NOMO-1 (cell line): ENCODE results near the gene SNED1.

Source experiments
- DNase-seq, 2 experiments: peaks; one replicate each; lab custom pipeline; 2025; ENCODE audit not compliant: unreplicated experiment in 2 of 2; lab: John Stamatoyannopoulos, UW

The SNED1 gene

GRCh38 chr2:241003830-241004564, 5.6 kb downstream of the SNED1 start:
- no peak for DNase-seq

DNA sequence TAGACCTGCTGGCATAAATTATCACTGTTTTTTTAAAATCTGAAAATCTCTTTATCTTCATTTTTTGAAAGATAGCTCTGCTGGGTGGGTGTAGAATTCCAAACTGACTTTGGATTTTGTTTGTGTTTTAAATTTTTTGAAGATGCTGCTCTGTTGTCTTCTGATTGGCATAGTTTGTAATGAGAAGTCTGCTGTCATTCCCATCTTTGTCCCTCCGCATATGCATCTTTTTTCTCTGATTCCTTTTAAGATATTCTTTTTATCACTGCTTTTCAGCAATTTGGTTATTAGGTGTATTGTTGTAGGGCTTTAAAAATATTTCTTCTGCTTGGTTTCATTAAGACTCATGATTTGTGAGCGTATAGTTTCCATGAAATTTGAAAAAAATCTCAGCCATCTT, 7.2 kb downstream of the SNED1 start:
- DNase-seq, result no peak

GRCh38 chr2:241006412-241006811, 8.0 kb downstream of the SNED1 start:
- no peak for DNase-seq

DNA sequence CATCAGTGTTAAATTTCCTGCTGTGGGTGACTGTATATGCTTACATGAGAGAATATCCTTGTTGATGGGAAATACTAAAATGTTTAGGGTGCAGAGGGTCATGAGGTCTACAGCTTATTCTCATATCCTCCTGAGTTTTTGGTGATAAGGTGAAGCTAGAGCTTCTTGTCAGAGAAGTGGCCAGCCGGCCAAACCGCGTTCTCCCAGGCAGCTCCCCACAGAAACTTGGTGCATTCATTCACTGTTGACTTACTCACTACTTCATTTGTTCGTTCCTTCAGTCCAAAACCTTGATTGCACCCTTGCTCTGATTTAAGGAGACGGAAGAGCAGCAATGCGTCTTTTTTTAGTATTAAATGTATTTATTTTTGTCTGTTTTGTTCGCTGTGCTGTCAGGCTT, 8.7 kb downstream of the SNED1 start:
- DNase-seq, result no peak

GRCh38 chr2:241007880-241008710, 9.7 kb downstream of the SNED1 start:
- DNase-seq, result no peak

- no peak for DNase-seq
These were observed 10.3 kb downstream of the SNED1 start for GRCh38 chr2:241008711-241009121.

DNA sequence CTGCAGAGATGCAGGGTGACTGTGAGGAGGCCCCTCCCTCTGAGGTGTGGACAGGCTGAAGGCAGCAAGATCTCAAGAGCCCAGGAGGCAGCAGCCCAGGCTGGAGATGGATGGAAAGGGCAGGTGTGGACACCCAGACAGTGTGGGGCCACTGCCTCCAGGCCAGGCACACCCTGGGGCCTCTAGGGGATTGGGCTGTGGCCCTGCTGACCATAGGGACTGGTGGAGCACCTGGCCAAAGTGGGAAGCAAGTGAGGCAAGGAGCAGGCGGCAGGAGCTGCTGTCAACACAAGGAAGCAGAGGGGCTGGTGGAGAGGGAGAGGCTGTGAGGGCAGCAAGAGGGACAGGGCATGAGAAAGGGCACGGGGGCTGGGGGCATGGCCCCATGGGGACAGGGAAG, 10.8 kb downstream of the SNED1 start:
- DNase-seq, result no peak

- DNase-seq, result no peak
These were observed 11.4 kb downstream of the SNED1 start for GRCh38 chr2:241009601-241010530.

- DNase-seq, result no peak
These were observed 12.3 kb downstream of the SNED1 start for GRCh38 chr2:241010531-241011295.

DNA sequence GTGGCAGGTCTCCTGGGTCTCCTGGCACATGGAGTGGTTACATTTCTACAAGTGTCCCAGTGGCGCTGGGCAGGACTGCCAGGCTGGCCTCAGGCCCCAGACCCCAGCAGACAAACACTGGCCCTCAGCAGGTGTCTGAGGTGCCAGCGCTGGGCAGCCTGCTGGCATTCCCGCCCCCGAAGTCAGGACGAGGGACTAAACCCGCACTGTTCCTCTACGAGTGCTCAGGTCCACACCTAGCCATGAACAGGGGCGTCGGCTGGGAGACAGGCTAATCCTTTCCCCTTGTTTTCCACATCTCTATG, 12.8 kb downstream of the SNED1 start:
- DNase-seq, result no peak

- no peak for DNase-seq
These were observed 13.5 kb downstream of the SNED1 start for GRCh38 chr2:241011751-241012510.

DNA sequence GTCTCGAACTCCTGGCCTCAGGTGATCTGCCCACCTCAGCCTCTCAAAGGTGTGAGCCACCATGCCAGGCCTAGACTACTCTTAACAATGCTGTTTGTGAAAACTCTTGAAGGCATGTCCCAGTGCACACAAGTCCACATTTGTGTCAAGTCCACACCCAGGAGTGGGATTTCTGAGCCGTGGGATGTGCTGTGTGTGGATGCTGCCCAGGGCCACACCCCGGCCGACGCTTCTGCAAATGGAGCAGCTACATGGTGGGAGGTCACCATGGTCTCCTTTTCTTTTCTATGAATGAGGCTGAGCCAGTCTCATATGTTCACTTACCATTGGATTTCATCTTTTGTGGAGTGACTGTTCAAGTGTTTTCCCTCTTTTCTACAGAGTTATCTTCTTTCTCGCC, 15.8 kb downstream of the SNED1 start:
- no peak for DNase-seq

GRCh38 chr2:241014764-241015163, 16.3 kb downstream of the SNED1 start:
- DNase-seq, result no peak

GRCh38 chr2:241015439-241015838, 17.0 kb downstream of the SNED1 start:
- DNase-seq, result no peak

DNA sequence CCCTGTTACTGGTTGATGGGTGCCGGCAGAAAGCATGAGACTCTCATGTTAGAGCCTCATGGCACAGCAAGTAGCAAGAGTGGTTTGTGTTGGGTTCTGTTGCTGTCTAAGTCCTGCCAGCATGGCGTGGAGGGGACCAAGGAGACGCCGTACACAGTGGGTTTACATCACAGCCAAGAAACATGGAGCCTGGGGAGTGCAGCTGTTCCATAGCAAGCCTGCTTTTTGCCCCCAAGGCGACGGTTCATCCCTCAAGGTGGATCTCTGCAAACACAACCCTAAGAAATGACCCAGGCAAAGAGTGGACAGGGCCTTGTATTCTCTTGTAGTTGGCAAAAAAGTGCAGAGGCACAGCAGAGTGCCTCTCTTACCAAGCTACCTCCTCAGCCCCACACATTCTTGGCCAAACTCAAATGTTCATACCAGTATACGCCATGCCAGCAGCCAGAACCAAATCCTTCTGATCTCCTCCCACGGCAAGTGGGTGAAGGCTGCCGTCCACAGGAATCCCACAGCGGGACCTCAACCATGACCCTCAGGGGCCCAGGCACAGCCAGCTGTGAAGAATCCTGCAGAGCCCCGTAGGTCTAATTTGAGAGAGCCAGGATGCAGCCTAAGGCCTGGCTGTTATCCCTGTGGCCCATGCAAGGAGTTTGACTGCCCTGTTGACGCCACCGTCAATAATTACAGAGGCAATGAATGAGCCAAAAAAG, 19.0 kb downstream of the SNED1 start:
- DNase-seq, result no peak

DNA sequence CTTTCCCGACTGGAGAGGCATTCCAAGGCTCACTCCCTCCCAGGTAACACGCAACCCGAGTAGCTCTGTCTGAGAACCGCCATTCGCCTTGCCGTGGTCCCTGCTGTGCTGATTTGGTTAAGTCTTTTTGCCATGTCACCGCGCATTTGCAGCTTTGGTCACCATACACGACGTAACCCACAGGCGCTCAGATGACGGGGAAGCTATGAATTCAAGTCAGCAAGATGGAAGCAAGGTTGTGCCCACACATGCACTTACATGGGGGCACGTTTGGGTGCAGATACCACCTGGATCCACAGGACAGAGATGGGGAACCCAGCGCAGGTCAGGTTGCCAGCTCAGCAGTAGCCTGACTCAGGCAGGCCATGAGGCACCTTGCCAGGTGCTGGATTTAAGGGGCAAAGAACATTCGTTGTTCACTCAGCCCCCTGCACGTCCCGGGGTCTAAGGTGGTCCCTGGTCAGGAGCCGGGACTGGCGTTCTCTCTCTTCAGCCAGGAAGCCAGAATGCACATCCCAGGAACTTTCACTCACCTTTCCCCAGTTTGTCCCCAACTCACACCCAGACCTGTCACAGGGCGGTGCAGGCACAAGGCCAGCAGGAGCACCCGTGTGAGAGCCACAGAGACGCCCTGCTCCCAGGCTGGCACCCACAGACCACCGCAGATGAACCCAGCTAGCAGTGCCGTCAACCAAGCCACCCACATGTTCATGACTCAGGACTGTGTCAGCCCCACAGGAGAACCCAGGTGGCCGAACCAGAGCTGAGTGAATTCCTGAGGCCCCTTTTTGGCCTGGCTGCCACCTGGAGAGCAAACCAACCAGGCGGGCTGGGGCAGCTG, 19.9 kb downstream of the SNED1 start:
- no peak for DNase-seq

DNA sequence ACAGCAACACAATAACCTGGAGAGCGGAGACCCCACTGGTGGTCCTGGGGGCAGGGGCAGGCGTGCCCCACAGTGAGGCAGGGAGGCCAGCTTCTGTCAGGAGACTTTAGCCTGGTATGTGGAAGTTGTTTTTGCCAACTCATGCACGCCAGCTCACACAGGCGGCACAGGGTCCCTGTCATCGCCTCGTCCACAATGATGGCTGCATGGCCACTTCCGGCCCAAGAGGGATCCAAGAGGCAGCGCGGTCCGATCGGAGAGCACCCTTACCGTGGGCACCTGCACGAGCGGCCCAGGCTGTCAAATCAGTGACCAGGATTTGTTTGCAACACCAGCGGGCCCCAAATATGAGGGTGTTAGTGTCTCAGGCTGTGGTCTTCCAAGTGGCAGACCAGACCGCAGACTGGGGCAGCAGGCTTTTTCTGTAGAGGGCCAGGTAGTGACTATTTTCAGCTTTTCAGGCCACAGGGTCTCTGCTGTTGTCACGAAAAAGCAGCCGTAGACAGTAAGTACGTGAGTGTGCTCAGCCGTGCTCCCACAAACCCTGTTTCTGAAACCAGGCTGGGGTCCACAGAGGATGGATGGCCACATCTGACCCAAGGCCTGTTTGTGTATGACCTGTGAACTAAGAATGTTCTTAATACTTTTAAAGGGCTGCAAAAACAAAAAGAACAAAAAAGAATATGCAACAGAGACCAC, 21.2 kb downstream of the SNED1 start:
- no peak for DNase-seq

GRCh38 chr2:241020201-241020600, 21.8 kb downstream of the SNED1 start:
- no peak for DNase-seq
